HEK293 (cell line): ENCODE measurements around the gene C3.

ENCODE experiments used
- CTCF ChIA-PET: fragments of 350-600 bp; formaldehyde crosslinking; extraction: SDS; loops from one replicate; lab custom pipeline; 2021; ENCODE audit warnings: antibody characterized with exemption; lab: Yijun Ruan, JAX
- POLR2A ChIA-PET: fragments of 300-600 bp; formaldehyde crosslinking; extraction: SDS; loops from one replicate; lab custom pipeline; 2020; ENCODE audit warnings: antibody characterized with exemption, inconsistent platforms; lab: Yijun Ruan, JAX
- H3K27ac ChIP-seq: fragments of 200-500 bp; sonication (Bioruptor generic); 2 replicates; pipeline ENCODE4 v1.5.1; 2014; ENCODE audit warnings: low read depth, low read length, control low read depth, inconsistent platforms; ENCODE audit errors: extremely low read depth
- H3K36me3 ChIP-seq, 2 experiments: fragments of 200-500 bp in 1 of 2; sonication (Bioruptor generic) in 1 of 2; 1 replicate in 1 of 2; 2 replicates in 1 of 2; pipeline ENCODE4 v1.5.1; 2014 to 2017; ENCODE audit warnings: inconsistent platforms in 2 of 2, low read length in 2 of 2; ENCODE audit not compliant: control insufficient read depth in 2 of 2, insufficient read depth in 1 of 2
- H3K4me1 ChIP-seq: fragments of 200-500 bp; sonication (Bioruptor generic); 2 replicates; pipeline ENCODE4 v1.5.1; 2014; ENCODE audit warnings: mild to moderate bottlenecking, low read length, inconsistent platforms; ENCODE audit not compliant: control insufficient read depth, insufficient read depth
- H3K4me3 ChIP-seq: 2 replicates; pipeline ENCODE4 v1.5.1; 2011; ENCODE audit warnings: low read depth, mild to moderate bottlenecking, control low read depth, low read length, moderate library complexity
- H3K9me3 ChIP-seq: fragments of 200-500 bp; sonication (Bioruptor generic); 2 replicates; pipeline ENCODE4 v1.5.1; 2014; ENCODE audit warnings: low read depth, low read length, inconsistent platforms; ENCODE audit not compliant: control insufficient read depth, insufficient read depth
- BCL11A ChIP-seq: fragments of 450-650 bp; formaldehyde crosslinking; IDR thresholded peaks from 2 replicates; pipeline ENCODE4 v1.5.1; 2016; ENCODE audit warnings: low read depth, missing biosample characterization, missing genetic modification characterization
- BCL11B ChIP-seq: fragments of 450-650 bp; formaldehyde crosslinking; IDR thresholded peaks from 2 replicates; pipeline ENCODE4 v1.5.1; 2016; ENCODE audit warnings: low read depth, missing biosample characterization, missing genetic modification characterization
- KLF16 ChIP-seq: fragments of 450-650 bp; formaldehyde crosslinking; IDR thresholded peaks from 2 replicates; pipeline ENCODE4 v1.5.1; 2017; ENCODE audit warnings: missing biosample characterization, missing genetic modification characterization
- MYNN ChIP-seq: fragments of 450-650 bp; formaldehyde crosslinking; IDR thresholded peaks from 2 replicates; pipeline ENCODE4 v1.5.1; 2016; ENCODE audit warnings: missing biosample characterization, missing genetic modification characterization, borderline replicate concordance
- OVOL3 ChIP-seq: fragments of 450-650 bp; formaldehyde crosslinking; IDR thresholded peaks from 2 replicates; pipeline ENCODE4 v1.5.1; 2016; ENCODE audit warnings: missing biosample characterization, missing genetic modification characterization
- PRDM1 ChIP-seq: fragments of 450-650 bp; formaldehyde crosslinking; IDR thresholded peaks from 2 replicates; pipeline ENCODE4; 2016; ENCODE audit warnings: missing biosample characterization, missing genetic modification characterization
- ZBTB17 ChIP-seq: fragments of 450-650 bp; formaldehyde crosslinking; IDR thresholded peaks from 2 replicates; pipeline ENCODE4 v1.5.1; 2016; ENCODE audit warnings: missing biosample characterization, missing genetic modification characterization
- ZBTB8A ChIP-seq: fragments of 450-650 bp; formaldehyde crosslinking; IDR thresholded peaks from 2 replicates; pipeline ENCODE4 v1.5.1; 2016; ENCODE audit warnings: missing biosample characterization, missing genetic modification characterization
- ZNF248 ChIP-seq: fragments of 450-650 bp; formaldehyde crosslinking; IDR thresholded peaks from 2 replicates; pipeline ENCODE4 v1.5.1; 2017; ENCODE audit warnings: missing biosample characterization, missing genetic modification characterization
- ZNF311 ChIP-seq: fragments of 450-650 bp; formaldehyde crosslinking; IDR thresholded peaks from 2 replicates; pipeline ENCODE4 v1.5.1; 2017; ENCODE audit warnings: missing biosample characterization, missing genetic modification characterization, borderline replicate concordance
- ZNF366 ChIP-seq: fragments of 450-650 bp; formaldehyde crosslinking; conservative IDR thresholded peaks from 2 replicates; pipeline ENCODE4 v1.5.1; 2016; ENCODE audit warnings: missing biosample characterization, missing genetic modification characterization
- ZNF37A ChIP-seq: fragments of 450-650 bp; IDR thresholded peaks from 2 replicates; pipeline ENCODE4 v1.5.1; 2018; ENCODE audit warnings: missing biosample characterization, missing genetic modification characterization
- ZNF416 ChIP-seq: fragments of 450-650 bp; formaldehyde crosslinking; IDR thresholded peaks from 2 replicates; pipeline ENCODE4 v1.5.1; 2016; ENCODE audit warnings: missing biosample characterization, missing genetic modification characterization
- ZNF433 ChIP-seq: fragments of 450-650 bp; formaldehyde crosslinking; IDR thresholded peaks from 2 replicates; pipeline ENCODE4 v1.5.1; 2016; ENCODE audit warnings: missing biosample characterization, missing genetic modification characterization, low read depth
- ZNF449 ChIP-seq: fragments of 450-650 bp; formaldehyde crosslinking; IDR thresholded peaks from 2 replicates; pipeline ENCODE4 v1.5.1; 2017; ENCODE audit warnings: missing biosample characterization, mild to moderate bottlenecking, missing genetic modification characterization, moderate library complexity
- ZNF530 ChIP-seq: fragments of 450-650 bp; formaldehyde crosslinking; IDR thresholded peaks from 2 replicates; pipeline ENCODE4 v1.5.1; 2016; ENCODE audit warnings: low read depth, missing biosample characterization, missing genetic modification characterization
- ZNF600 ChIP-seq: fragments of 450-650 bp; formaldehyde crosslinking; IDR thresholded peaks from 2 replicates; pipeline ENCODE4 v1.5.1; 2016; ENCODE audit warnings: missing biosample characterization, missing genetic modification characterization
- ZNF624 ChIP-seq: fragments of 450-650 bp; formaldehyde crosslinking; IDR thresholded peaks from 2 replicates; pipeline ENCODE4 v1.5.1; 2017; ENCODE audit warnings: missing biosample characterization, missing genetic modification characterization
- ZNF645 ChIP-seq: fragments of 450-650 bp; formaldehyde crosslinking; IDR thresholded peaks from 2 replicates; pipeline ENCODE4; 2016; ENCODE audit warnings: missing biosample characterization, missing genetic modification characterization
- ZNF76 ChIP-seq: fragments of 450-650 bp; formaldehyde crosslinking; IDR thresholded peaks from 2 replicates; pipeline ENCODE4; 2016; ENCODE audit warnings: low read depth, missing biosample characterization, missing genetic modification characterization, borderline replicate concordance
- ZSCAN30 ChIP-seq: fragments of 450-650 bp; IDR thresholded peaks from 2 replicates; pipeline ENCODE4 v1.5.1; 2018; ENCODE audit warnings: missing biosample characterization, mild to moderate bottlenecking, missing genetic modification characterization, moderate library complexity
- TF ChIP-seq, protein P1 (sequence below): fragments of 450-650 bp; formaldehyde crosslinking; IDR thresholded peaks from 2 replicates; pipeline ENCODE4 v1.5.1; 2016; ENCODE audit warnings: missing biosample characterization, missing genetic modification characterization
- TF ChIP-seq, protein P2 (sequence below): fragments of 450-650 bp; formaldehyde crosslinking; IDR thresholded peaks from 2 replicates; pipeline ENCODE4 v1.5.1; 2016; ENCODE audit warnings: missing biosample characterization, missing genetic modification characterization
- TF ChIP-seq, protein P3 (sequence below): fragments of 450-650 bp; formaldehyde crosslinking; IDR thresholded peaks from 2 replicates; pipeline ENCODE4 v1.5.1; 2016; ENCODE audit warnings: missing biosample characterization, missing genetic modification characterization
- TF ChIP-seq, protein P4 (sequence below): fragments of 450-650 bp; formaldehyde crosslinking; IDR thresholded peaks from 2 replicates; pipeline ENCODE4 v1.5.1; 2016; ENCODE audit warnings: missing biosample characterization, missing genetic modification characterization

Gene C3

DNA sequence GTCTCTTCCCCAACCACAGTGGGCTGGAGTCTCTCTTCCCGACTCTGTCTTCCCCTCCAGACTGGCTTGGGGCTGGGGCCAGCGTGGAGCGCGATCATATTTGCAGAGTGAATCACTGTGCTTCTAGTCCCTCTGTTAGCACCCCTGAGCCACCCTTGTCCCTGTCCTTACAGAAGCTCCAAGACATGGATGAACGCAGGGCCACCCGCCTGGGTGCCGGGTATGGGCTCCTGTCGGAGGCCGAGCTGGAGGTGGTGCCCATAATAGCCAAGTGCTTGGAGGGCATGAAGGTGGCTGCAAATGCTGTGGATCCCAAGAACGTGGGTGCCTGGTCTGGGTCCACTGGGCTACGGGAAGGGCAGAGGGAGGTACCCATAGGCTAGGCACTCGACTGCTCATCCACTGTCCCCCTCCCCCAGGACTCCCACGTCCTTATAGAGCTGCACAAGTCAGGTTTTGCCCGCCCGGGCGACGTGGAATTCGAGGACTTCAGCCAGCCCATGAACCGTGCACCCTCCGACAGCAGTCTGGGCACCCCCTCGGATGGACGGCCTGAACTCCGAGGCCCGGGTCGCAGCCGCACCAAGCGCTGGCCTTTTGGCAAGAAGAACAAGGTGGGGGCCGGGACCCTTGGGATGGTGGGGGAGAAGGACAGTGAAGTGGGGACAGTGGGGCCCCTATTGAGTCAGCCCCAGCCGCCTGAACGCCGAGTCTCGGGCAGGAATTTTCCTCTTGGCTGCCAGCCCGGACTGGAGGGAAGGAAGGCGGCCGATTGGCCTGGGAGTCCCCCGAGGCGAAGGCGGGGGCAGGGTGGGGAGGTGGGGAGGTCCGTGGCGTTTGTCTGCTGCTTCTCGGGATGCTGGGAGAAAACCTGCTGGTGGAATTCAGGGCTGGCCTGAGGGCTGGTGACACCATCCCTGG lies 24.2 kb upstream of the C3 start (continued):
- TF ChIP-seq, protein P1, sequence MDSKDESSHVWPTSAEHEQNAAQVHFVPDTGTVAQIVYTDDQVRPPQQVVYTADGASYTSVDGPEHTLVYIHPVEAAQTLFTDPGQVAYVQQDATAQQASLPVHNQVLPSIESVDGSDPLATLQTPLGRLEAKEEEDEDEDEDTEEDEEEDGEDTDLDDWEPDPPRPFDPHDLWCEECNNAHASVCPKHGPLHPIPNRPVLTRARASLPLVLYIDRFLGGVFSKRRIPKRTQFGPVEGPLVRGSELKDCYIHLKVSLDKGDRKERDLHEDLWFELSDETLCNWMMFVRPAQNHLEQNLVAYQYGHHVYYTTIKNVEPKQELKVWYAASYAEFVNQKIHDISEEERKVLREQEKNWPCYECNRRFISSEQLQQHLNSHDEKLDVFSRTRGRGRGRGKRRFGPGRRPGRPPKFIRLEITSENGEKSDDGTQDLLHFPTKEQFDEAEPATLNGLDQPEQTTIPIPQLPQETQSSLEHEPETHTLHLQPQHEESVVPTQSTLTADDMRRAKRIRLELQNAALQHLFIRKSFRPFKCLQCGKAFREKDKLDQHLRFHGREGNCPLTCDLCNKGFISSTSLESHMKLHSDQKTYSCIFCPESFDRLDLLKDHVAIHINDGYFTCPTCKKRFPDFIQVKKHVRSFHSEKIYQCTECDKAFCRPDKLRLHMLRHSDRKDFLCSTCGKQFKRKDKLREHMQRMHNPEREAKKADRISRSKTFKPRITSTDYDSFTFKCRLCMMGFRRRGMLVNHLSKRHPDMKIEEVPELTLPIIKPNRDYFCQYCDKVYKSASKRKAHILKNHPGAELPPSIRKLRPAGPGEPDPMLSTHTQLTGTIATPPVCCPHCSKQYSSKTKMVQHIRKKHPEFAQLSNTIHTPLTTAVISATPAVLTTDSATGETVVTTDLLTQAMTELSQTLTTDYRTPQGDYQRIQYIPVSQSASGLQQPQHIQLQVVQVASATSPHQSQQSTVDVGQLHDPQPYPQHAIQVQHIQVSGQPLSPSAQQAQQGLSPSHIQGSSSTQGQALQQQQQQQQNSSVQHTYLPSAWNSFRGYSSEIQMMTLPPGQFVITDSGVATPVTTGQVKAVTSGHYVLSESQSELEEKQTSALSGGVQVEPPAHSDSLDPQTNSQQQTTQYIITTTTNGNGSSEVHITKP, result peak; percentile 58
- peak; percentile 86 for TF ChIP-seq ZBTB17 (tag by site-specific recombination)
- 0 out of 2 replicates have a peak, but pooled peaks have one; percentile 13 for TF ChIP-seq BCL11B (tag by site-specific recombination)
- peak; percentile 82 for TF ChIP-seq ZBTB8A (tag by site-specific recombination)
- TF ChIP-seq ZNF449 (tag by site-specific recombination), result peak; percentile 23; the same call in 1 of the 2 replicates
- 0 out of 2 replicates have a peak, but pooled peaks have one; percentile 8 for TF ChIP-seq OVOL3
- TF ChIP-seq KLF16 (tag by site-specific recombination), result peak; percentile 63; the same call in 1 of the 2 replicates
- peak; percentile 58; the same call in 1 of the 2 replicates for TF ChIP-seq ZNF76 (tag by site-specific recombination)
- TF ChIP-seq ZNF248, result no peak
- no peak for TF ChIP-seq MYNN (tag by site-specific recombination)
- TF ChIP-seq, protein P2, sequence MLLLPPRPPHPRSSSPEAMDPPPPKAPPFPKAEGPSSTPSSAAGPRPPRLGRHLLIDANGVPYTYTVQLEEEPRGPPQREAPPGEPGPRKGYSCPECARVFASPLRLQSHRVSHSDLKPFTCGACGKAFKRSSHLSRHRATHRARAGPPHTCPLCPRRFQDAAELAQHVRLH (tag by site-specific recombination), result peak; percentile 30; the same call in 1 of the 2 replicates
- peak; percentile 80 for TF ChIP-seq ZNF600

DNA sequence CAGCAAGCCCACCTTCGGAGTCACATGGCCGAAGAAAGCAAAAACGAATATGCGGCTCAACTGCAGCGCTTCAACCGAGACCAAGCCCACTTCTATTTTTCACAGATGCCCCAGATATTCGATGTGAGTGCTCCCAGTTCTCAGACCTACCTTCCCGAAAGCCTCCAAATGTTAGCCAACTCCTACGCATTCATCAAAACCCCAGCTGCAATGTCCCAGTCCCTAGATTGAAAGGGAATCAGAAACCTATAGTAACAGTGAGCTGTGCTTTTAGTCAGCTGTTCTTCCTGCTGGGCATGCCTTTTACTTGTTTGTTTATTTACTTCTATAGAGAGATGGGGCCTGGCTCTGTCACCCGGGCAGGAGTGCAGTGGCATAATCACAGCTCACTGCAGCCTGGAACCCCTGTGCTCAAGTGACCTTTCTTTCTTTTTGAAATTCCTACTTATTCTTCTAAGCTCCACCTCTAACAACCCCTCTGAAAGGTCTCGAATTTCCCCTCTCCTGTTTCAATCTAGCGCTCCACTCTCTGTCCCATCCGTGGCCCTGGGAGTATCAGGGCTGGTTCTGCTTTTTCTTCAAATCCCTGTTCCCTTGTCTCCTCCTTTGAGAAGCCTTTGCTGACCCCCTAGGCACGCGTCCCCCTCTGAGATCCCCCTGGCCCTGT lies 23.4 kb upstream of the C3 start:
- CTCF ChIA-PET, result interaction anchor here (0.6 to 1.5 kb wide), 3 partner anchors 120 to 478 kb away, joined by 3 to 4 read pairs (median 4); no protein-coding TSS in a partner anchor
- peaks cover 29% of the 10 kb centered on the region for H3K4me1 ChIP-seq
- peaks cover 31 to 47% of the 10 kb centered on the region in 2 experiments for H3K36me3 ChIP-seq
- POLR2A ChIA-PET, result interaction anchor here (0.8 to 2.4 kb wide), 3 partner anchors 10 to 120 kb away, joined by 3 to 11 read pairs (median 3); partner anchors contain the start of gene SH2D3A
- no peaks in the 10 kb centered on the region for H3K9me3 ChIP-seq
- H3K4me3 ChIP-seq, result no peak overlapping the region
- H3K27ac ChIP-seq, result peak overlapping the region; percentile 74
- no peak; the same call in 1 of the 2 replicates for TF ChIP-seq ZNF366 (tag by site-specific recombination)
- 0 out of 2 replicates have a peak, but pooled peaks have one; percentile 30 for TF ChIP-seq BCL11A (tag by site-specific recombination)
- TF ChIP-seq ZNF645, result no peak
- peak; percentile 74 for TF ChIP-seq PRDM1 (tag by site-specific recombination)
- TF ChIP-seq ZSCAN30 (tag by site-specific recombination), result peak; percentile 78; the same call in 1 of the 2 replicates
- no peak for TF ChIP-seq ZNF37A
- TF ChIP-seq ZNF433 (tag by site-specific recombination), result no peak
- no peak for TF ChIP-seq ZNF624 (tag by site-specific recombination)
- TF ChIP-seq ZNF311 (tag by site-specific recombination), result no peak
- TF ChIP-seq ZNF416 (tag by site-specific recombination), result no peak
- no peak for TF ChIP-seq ZNF530 (tag by site-specific recombination)
- TF ChIP-seq, protein P3, sequence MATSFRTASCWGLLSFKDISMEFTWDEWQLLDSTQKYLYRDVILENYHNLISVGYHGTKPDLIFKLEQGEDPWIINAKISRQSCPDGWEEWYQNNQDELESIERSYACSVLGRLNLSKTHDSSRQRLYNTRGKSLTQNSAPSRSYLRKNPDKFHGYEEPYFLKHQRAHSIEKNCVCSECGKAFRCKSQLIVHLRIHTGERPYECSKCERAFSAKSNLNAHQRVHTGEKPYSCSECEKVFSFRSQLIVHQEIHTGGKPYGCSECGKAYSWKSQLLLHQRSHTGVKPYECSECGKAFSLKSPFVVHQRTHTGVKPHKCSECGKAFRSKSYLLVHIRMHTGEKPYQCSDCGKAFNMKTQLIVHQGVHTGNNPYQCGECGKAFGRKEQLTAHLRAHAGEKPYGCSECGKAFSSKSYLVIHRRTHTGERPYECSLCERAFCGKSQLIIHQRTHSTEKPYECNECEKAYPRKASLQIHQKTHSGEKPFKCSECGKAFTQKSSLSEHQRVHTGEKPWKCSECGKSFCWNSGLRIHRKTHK, result no peak
- TF ChIP-seq, protein P4, sequence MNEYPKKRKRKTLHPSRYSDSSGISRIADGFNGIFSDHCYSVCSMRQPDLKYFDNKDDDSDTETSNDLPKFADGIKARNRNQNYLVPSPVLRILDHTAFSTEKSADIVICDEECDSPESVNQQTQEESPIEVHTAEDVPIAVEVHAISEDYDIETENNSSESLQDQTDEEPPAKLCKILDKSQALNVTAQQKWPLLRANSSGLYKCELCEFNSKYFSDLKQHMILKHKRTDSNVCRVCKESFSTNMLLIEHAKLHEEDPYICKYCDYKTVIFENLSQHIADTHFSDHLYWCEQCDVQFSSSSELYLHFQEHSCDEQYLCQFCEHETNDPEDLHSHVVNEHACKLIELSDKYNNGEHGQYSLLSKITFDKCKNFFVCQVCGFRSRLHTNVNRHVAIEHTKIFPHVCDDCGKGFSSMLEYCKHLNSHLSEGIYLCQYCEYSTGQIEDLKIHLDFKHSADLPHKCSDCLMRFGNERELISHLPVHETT (tag by site-specific recombination), result no peak
